Panc1 (cell line): ENCODE measurements around the gene STK24. TPM values are rescaled to one million over a fixed set of nuclear protein-coding genes. Genes with fewer than 3 reads are reported as not detected.

Experiments
- ATAC-seq: fragments of 200-7000 bp; cut with Tn5 transposase; 2 replicates; pipeline ENCODE4 v1.9.1; 2020; ENCODE audit warnings: mild to moderate bottlenecking, moderate library complexity
- BruUV-seq: library from RNA; stranded (reverse); fragments of 400-500 nt; replicated peaks from 2 replicates; lab custom pipeline; 2021; lab: Mats Ljungman, UMichigan
- CTCF ChIA-PET: fragments of 300-600 bp; sonication (Branson Sonifier 250); formaldehyde crosslinking; loops from one replicate; lab custom pipeline; 2022; ENCODE audit warnings: antibody characterized with exemption; lab: Charles Lee
- POLR2A ChIA-PET: fragments of 300-600 bp; sonication (Branson Sonifier 250); formaldehyde crosslinking; loops from one replicate; lab custom pipeline; 2022; ENCODE audit warnings: antibody characterized with exemption; lab: Charles Lee
- DNase-seq: peaks from one replicate; pipeline ENCODE4 v3.0.0-alpha.2; 2010; ENCODE audit warnings: low read depth, low spot score
- H3K27ac ChIP-seq: 2 replicates; pipeline ENCODE4 v1.5.1; 2011; ENCODE audit warnings: mild to moderate bottlenecking, low read length, inconsistent platforms
- H3K27me3 ChIP-seq: fragments of 200-500 bp; sonication (Bioruptor generic); 2 replicates; pipeline ENCODE4 v1.6.0; 2014; ENCODE audit warnings: low read length, inconsistent platforms; ENCODE audit not compliant: control insufficient read depth, insufficient read depth
- H3K36me3 ChIP-seq: fragments of 200-500 bp; sonication (Bioruptor generic); 2 replicates; pipeline ENCODE4 v1.5.1; 2014; ENCODE audit warnings: inconsistent platforms, mild to moderate bottlenecking, low read length, moderate library complexity; ENCODE audit not compliant: control insufficient read depth, insufficient read depth
- H3K4me1 ChIP-seq: 2 replicates; pipeline ENCODE4 v1.5.1; 2011; ENCODE audit warnings: inconsistent platforms, mild to moderate bottlenecking, low read length, moderate library complexity; ENCODE audit not compliant: control insufficient read depth, insufficient read depth
- H3K4me3 ChIP-seq, 2 experiments: 2 replicates each; pipeline ENCODE4 v1.5.1; 2011 to 2012; ENCODE audit warnings: low read depth in 2 of 2, low read length in 2 of 2, mild to moderate bottlenecking in 2 of 2, inconsistent platforms in 1 of 2, moderate library complexity in 1 of 2
- H3K9me3 ChIP-seq: fragments of 200-500 bp; sonication (Bioruptor generic); 2 replicates; pipeline ENCODE4 v1.5.1; 2014; ENCODE audit warnings: low read depth, mild to moderate bottlenecking, inconsistent platforms, low read length, moderate library complexity; ENCODE audit not compliant: control insufficient read depth, insufficient read depth
- POLR2AphosphoS5 ChIP-seq: IDR thresholded peaks from 2 replicates; pipeline ENCODE4 v1.6.1; 2012; ENCODE audit warnings: mild to moderate bottlenecking, low read depth, low read length, moderate library complexity
- SIN3A ChIP-seq: IDR thresholded peaks from 2 replicates; pipeline ENCODE4 v1.6.1; 2012; ENCODE audit warnings: low read depth, mild to moderate bottlenecking, low read length, moderate library complexity, borderline replicate concordance; ENCODE audit not compliant: insufficient read depth
- TCF7L2 ChIP-seq: IDR thresholded peaks from 2 replicates; pipeline ENCODE4 v1.6.1; 2011; ENCODE audit warnings: mild to moderate bottlenecking, low read depth, low read length, inconsistent platforms
- in situ Hi-C: cut with HindIII; loops from 2 replicates; pipeline ENCODE4 v1.10.0; 2016; ENCODE audit warnings: low sequenced_read_pairs, low pct_unique_long_range_greater_than_20kb
- intact Hi-C: fragments of 100-400 bp; cut with micrococcal nuclease; formaldehyde crosslinking; loops from one replicate; pipeline ENCODE4 v1.10.0; 2022; ENCODE audit not compliant: unreplicated experiment
- total RNA-seq: library from RNA; stranded (reverse); gene quantifications from one replicate; pipeline ENCODE4 v1.2.1, GENCODE V29; 2021; ENCODE audit not compliant: unreplicated experiment
- TF ChIP-seq, protein P1 (sequence below), 2 experiments: IDR thresholded peaks; 2 replicates each; pipeline ENCODE4 v1.6.1; 2011 to 2012; ENCODE audit warnings: low read depth in 2 of 2, control low read depth in 1 of 2, low read length in 1 of 2, mild to moderate bottlenecking in 1 of 2, moderate library complexity in 1 of 2; ENCODE audit not compliant: insufficient read depth in 1 of 2
- TF ChIP-seq, protein P2 (sequence below): fragments of 450-650 bp; IDR thresholded peaks from 2 replicates; pipeline ENCODE4 v1.5.1; 2017; ENCODE audit warnings: mild to moderate bottlenecking

The STK24 gene
- total RNA-seq, 1 experiment from 2014 or later, result 57.3 TPM

DNA sequence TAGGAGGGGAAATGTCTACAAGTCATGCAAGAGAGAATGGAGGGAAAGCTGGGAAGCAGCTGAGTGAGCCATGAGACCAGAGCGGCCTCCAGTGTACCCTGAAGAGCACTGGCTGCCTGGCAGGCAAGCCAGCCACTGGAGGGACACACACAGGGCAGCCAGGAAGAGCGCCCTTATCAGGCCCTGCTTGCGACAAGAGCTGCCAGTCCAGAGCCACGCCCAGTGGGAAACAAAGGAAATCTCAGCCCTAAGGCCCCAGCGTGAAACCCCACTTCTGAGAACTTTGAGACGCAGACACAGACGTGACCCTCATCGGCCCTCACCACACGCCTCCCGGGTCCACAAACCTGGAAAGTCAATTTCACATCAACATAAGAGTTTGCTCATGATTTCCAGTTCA lies 105.0 kb downstream of the STK24 start:
- no peaks in the 10 kb centered on the region for H3K9me3 ChIP-seq
- no peaks in the 10 kb centered on the region for H3K27me3 ChIP-seq
- no peaks in the 10 kb centered on the region for H3K36me3 ChIP-seq
- intact Hi-C loops, result no loop called here
- peaks cover 2% of the 10 kb centered on the region; the same call in 1 of the 2 replicates for H3K4me1 ChIP-seq
- POLR2A ChIA-PET, result no interaction called here
- DNase-seq (no peak), ATAC-seq (no peak)
- CTCF ChIA-PET, result no interaction called here
- TF ChIP-seq, protein P1, sequence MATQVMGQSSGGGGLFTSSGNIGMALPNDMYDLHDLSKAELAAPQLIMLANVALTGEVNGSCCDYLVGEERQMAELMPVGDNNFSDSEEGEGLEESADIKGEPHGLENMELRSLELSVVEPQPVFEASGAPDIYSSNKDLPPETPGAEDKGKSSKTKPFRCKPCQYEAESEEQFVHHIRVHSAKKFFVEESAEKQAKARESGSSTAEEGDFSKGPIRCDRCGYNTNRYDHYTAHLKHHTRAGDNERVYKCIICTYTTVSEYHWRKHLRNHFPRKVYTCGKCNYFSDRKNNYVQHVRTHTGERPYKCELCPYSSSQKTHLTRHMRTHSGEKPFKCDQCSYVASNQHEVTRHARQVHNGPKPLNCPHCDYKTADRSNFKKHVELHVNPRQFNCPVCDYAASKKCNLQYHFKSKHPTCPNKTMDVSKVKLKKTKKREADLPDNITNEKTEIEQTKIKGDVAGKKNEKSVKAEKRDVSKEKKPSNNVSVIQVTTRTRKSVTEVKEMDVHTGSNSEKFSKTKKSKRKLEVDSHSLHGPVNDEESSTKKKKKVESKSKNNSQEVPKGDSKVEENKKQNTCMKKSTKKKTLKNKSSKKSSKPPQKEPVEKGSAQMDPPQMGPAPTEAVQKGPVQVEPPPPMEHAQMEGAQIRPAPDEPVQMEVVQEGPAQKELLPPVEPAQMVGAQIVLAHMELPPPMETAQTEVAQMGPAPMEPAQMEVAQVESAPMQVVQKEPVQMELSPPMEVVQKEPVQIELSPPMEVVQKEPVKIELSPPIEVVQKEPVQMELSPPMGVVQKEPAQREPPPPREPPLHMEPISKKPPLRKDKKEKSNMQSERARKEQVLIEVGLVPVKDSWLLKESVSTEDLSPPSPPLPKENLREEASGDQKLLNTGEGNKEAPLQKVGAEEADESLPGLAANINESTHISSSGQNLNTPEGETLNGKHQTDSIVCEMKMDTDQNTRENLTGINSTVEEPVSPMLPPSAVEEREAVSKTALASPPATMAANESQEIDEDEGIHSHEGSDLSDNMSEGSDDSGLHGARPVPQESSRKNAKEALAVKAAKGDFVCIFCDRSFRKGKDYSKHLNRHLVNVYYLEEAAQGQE (IDR thresholded peaks at IDR 0.05; ENCODE audit: insufficient read depth in 1 of 2, low read depth in 2 of 2, low read length in 1 of 2), result no peak
- TF ChIP-seq POLR2AphosphoS5, result no peak
- no peak for TF ChIP-seq SIN3A
- TF ChIP-seq, protein P2, sequence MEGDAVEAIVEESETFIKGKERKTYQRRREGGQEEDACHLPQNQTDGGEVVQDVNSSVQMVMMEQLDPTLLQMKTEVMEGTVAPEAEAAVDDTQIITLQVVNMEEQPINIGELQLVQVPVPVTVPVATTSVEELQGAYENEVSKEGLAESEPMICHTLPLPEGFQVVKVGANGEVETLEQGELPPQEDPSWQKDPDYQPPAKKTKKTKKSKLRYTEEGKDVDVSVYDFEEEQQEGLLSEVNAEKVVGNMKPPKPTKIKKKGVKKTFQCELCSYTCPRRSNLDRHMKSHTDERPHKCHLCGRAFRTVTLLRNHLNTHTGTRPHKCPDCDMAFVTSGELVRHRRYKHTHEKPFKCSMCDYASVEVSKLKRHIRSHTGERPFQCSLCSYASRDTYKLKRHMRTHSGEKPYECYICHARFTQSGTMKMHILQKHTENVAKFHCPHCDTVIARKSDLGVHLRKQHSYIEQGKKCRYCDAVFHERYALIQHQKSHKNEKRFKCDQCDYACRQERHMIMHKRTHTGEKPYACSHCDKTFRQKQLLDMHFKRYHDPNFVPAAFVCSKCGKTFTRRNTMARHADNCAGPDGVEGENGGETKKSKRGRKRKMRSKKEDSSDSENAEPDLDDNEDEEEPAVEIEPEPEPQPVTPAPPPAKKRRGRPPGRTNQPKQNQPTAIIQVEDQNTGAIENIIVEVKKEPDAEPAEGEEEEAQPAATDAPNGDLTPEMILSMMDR, result no peak
- no peak for TF ChIP-seq TCF7L2
- in situ Hi-C loops, result no loop called here
- no peak overlapping the region for H3K27ac ChIP-seq
- no peak overlapping the region for H3K4me3 ChIP-seq
- no TSS peak for BruUV-seq

DNA sequence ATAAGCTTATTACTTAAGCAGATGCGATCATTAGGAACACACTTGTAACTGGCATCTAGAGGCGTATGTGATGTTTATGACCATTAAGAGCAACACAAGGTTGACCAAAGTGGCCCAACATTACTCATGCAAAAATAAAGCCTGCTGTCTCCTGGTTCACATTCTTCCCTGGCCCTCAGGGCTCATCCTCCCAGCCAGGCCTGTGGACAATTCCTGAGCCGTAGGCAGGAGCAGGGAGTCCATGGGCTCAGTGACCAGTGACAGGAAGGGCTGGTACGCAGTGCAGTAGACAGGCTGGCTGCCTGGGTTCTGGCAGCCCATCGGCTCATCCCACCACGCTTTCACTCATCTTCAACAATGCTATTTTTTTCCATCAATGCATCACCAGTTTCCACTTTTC lies 106.0 kb downstream of the STK24 start:
- no peaks in the 10 kb centered on the region for H3K36me3 ChIP-seq
- CTCF ChIA-PET, result no interaction called here
- H3K27me3 ChIP-seq, result no peaks in the 10 kb centered on the region
- POLR2A ChIA-PET, result no interaction called here
- ATAC-seq, result no peak
- intact Hi-C loops, result no loop called here
- no peak overlapping the region for H3K27ac ChIP-seq
- no peak for DNase-seq
- no peaks in the 10 kb centered on the region for H3K9me3 ChIP-seq
- H3K4me1 ChIP-seq, result no peaks in the 10 kb centered on the region
- BruUV-seq, result no TSS peak
- TF ChIP-seq TCF7L2 (no peak), SIN3A (no peak), POLR2AphosphoS5 (no peak)
- TF ChIP-seq, protein P1 (IDR thresholded peaks at IDR 0.05; ENCODE audit: insufficient read depth in 1 of 2, low read depth in 2 of 2, low read length in 1 of 2), result no peak
- TF ChIP-seq, protein P2, result no peak
- in situ Hi-C loops, result no loop called here
- H3K4me3 ChIP-seq, result no peak overlapping the region
